A673 (cell line): ENCODE measurements around the gene NFKBIE.

Experiments
- CTCF ChIP-seq: fragments of 300-800, 200-600 bp; sonication (generic); conservative IDR thresholded peaks from 2 replicates; pipeline ENCODE4 v1.5.1; 2017; ENCODE audit warnings: low read depth, mild to moderate bottlenecking, antibody characterized with exemption, low read length, moderate library complexity, mixed read lengths
- EZH2 ChIP-seq: fragments of 200-600 bp; sonication (generic); IDR thresholded peaks from 2 replicates; pipeline ENCODE4 v1.6.1; 2017; ENCODE audit warnings: borderline replicate concordance, low read depth, mild to moderate bottlenecking, mixed read lengths, antibody characterized with exemption, low read length; ENCODE audit not compliant: poor library complexity, severe bottlenecking

GRCh38 chr6:44311304-44311703, 46.0 kb upstream of the NFKBIE start:
- TF ChIP-seq CTCF (no peak), EZH2 (no peak)
